Diencephalon (tissue), 1 donor: Measurements from ENCODE around the gene C3orf52. TPM values are rescaled to one million over a fixed set of nuclear protein-coding genes. Genes with fewer than 3 reads are reported as not detected.

Source experiments
- small RNA-seq: library from RNA; depleted of rRNA; stranded (forward); fragments of <200 nt; gene quantifications from one replicate; pipeline ENCODE3, GENCODE V24; 2014
- total RNA-seq: library from RNA; depleted of rRNA; stranded (reverse); fragments of >200 nt; gene quantifications from one replicate; pipeline ENCODE4 v1.2.3, GENCODE V29; 2014

The C3orf52 gene, protein sequence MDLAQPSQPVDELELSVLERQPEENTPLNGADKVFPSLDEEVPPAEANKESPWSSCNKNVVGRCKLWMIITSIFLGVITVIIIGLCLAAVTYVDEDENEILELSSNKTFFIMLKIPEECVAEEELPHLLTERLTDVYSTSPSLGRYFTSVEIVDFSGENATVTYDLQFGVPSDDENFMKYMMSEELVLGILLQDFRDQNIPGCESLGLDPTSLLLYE
- 1.2 TPM for total RNA-seq

GRCh38 chr3:112086076-112086854, at the start of gene C3orf52:
Gene C3orf52, plus strand, starts transcription at chr3:112086389. Its CDS starts 19 bp downstream, at chr3:112086408.

GRCh38 chr3:112132975-112133448, 46.8 kb downstream of the C3orf52 start, which contains the start of gene GCSAM:
Gene GCSAM, minus strand, starts transcription at chr3:112133248. Its CDS starts 128 bp downstream, at chr3:112133120.

Small RNAs within 50 kb of the gene (small RNA-seq; reads per million reads assigned to genes)
- not detected for gene MIR567

Other genes with a start within 250 kb of the C3orf52 start
- 5.8 TPM for gene PHLDB2, start 227.1 kb upstream of the C3orf52 start, total RNA-seq
- 79.4 TPM for gene ABHD10, start 107.4 kb upstream of the C3orf52 start, total RNA-seq
- 103 TPM for gene TAGLN3, start 87.5 kb upstream of the C3orf52 start, total RNA-seq
- 0.46 TPM for gene TMPRSS7, start 51.7 kb upstream of the C3orf52 start, total RNA-seq
- not detected for gene GCSAM, start 46.9 kb downstream of the C3orf52 start, total RNA-seq
- gene SLC9C1, start 207.8 kb downstream of the C3orf52 start, total RNA-seq: 0.23 TPM
- 79.1 TPM for gene CD200, start 246.8 kb downstream of the C3orf52 start, total RNA-seq